Subcutaneous adipose tissue (tissue), 4 donors: ENCODE results near the gene RAB39A. TPM values are rescaled to one million over a fixed set of nuclear protein-coding genes. Genes with fewer than 3 reads are reported as not detected.

Source experiments
- CTCF ChIP-seq: fragments of 450-650 bp; IDR thresholded peaks from one replicate; pipeline ENCODE4 v1.5.1; 2016; ENCODE audit warnings: low read depth, mild to moderate bottlenecking, control low read depth, antibody characterized with exemption, moderate library complexity
- total RNA-seq, 4 donors: library from RNA; depleted of rRNA; stranded (reverse); fragments of >200 nt; gene quantifications; one replicate each; pipeline ENCODE4 v1.1.0, GENCODE V29; 2016

RAB39A gene
- total RNA-seq, 4 donors from 2014 or later: 3.1 to 4.8 (median 3.3) TPM; not detected in 1

DNA sequence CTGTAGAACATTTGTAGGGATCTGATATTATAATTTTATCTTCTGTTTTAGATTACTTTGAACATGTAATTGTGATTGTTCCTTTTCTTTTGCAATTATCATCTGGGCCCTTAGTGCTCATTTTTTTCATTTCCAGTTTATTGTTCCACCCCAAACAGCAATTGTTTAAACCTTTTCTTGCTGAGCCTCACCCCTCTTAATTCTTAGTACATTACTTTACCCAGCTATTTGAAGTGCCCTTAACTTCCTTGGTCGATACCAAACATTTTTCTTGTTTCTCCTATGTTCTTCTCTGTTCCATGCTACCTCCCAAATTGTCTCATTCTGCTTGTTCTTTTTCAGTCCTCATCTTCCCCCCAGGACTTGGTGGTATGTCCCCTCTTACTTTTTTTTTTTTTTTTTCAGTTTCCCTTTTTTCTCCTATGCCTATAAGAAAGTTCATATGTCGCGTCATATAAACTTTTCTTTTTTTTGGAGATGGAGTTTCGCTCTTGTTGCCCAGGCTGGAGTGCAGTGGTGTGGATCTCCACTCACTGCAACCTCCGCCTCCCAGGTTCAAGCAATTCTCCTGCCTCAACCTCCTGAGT, 84.0 kb downstream of the RAB39A start:
- no peak for TF ChIP-seq CTCF

Other genes with a start within 250 kb of the RAB39A start
- gene SLN, start 216.4 kb upstream of the RAB39A start, total RNA-seq: not detected
- 1 to 10 TPM; 1.7 to 5.7 (median 3.7) TPM for gene SLC35F2, start 69.7 kb upstream of the RAB39A start, total RNA-seq
- gene CUL5, start 80.5 kb downstream of the RAB39A start, total RNA-seq: 10 to 100 TPM; 20.4 to 41.6 (median 32.8) TPM
- gene ACAT1, start 193.1 kb downstream of the RAB39A start, total RNA-seq: 100 to 1,000 TPM; 199 to 330 (median 241) TPM